Suprapubic skin (tissue), 4 donors: ENCODE data around the gene KAZALD1. TPM values are rescaled to one million over a fixed set of nuclear protein-coding genes. Genes with fewer than 3 reads are reported as not detected.

Experiments used
- DNase-seq, 2 donors: peaks; one replicate each; pipeline ENCODE4 v3.0.0-alpha.2; 2019; ENCODE audit warnings: low spot score in 2 of 2
- H3K27ac ChIP-seq: fragments of 200-600 bp; sonication (generic); one replicate; pipeline ENCODE4 v1.5.1; 2019
- H3K27me3 ChIP-seq: fragments of 200-600 bp; sonication (generic); one replicate; pipeline ENCODE4 v1.5.1; 2019
- H3K36me3 ChIP-seq: fragments of 200-600 bp; sonication (generic); one replicate; pipeline ENCODE4 v1.5.1; 2019
- H3K4me1 ChIP-seq: fragments of 200-600 bp; sonication (generic); one replicate; pipeline ENCODE4 v1.5.1; 2019
- H3K4me3 ChIP-seq: fragments of 200-600 bp; sonication (generic); one replicate; pipeline ENCODE4 v1.5.1; 2019; ENCODE audit warnings: mild to moderate bottlenecking
- H3K9me3 ChIP-seq: fragments of 200-600 bp; sonication (generic); one replicate; pipeline ENCODE4 v1.5.1; 2019
- CTCF ChIP-seq, 2 donors: fragments of 200-600 bp in 1 of 2; fragments of 450-650 bp in 1 of 2; sonication (generic) in 1 of 2; IDR thresholded peaks; one replicate each; pipeline ENCODE4 v1.5.1; 2016 to 2019; ENCODE audit warnings: antibody characterized with exemption in 2 of 2, mild to moderate bottlenecking in 1 of 2, moderate library complexity in 1 of 2
- EP300 ChIP-seq: sonication (generic); formaldehyde crosslinking; IDR thresholded peaks from one replicate; pipeline ENCODE4 v1.6.1; 2017; ENCODE audit warnings: antibody characterized with exemption
- POLR2A ChIP-seq, 2 donors: fragments of 450-650 bp; IDR thresholded peaks; one replicate each; pipeline ENCODE4 v1.6.1; 2017; ENCODE audit warnings: antibody characterized with exemption in 2 of 2, mild to moderate bottlenecking in 2 of 2, moderate library complexity in 2 of 2
- POLR2AphosphoS5 ChIP-seq, 3 donors: sonication (generic); formaldehyde crosslinking; IDR thresholded peaks; one replicate each; pipeline ENCODE4 v1.6.1; 2017; ENCODE audit warnings: antibody characterized with exemption in 3 of 3
- WGBS: methylation state at CpG from one replicate; pipeline ENCODE4 v1.1.5; 2018; 5-methylcytosine and 5-hydroxymethylcytosine counted together
- total RNA-seq, 4 donors: library from RNA; depleted of rRNA; stranded (reverse); fragments of >200 nt; gene quantifications; one replicate each; pipeline ENCODE4 v1.1.0, GENCODE V29; 2016

The KAZALD1 gene
- total RNA-seq, 4 donors from 2014 or later, result 1.6 to 4.2 (median 2.5) TPM

- 34% methylated on average over 4 of the region's 4 CpGs for WGBS
Observed at GRCh38 chr10:101097881-101098280, 36.1 kb downstream of the KAZALD1 start.

GRCh38 chr10:101099901-101100300, 38.1 kb downstream of the KAZALD1 start:
- WGBS, result 56% methylated on average over 6 of the region's 6 CpGs
- DNase-seq, result no peak
- TF ChIP-seq CTCF (IDR thresholded peaks at IDR 0.05) (no peak), POLR2AphosphoS5 (IDR thresholded peaks at IDR 0.05) (no peak), EP300 (no peak), POLR2A (IDR thresholded peaks at IDR 0.05) (no peak)
- peaks cover 71% of the 10 kb centered on the region for H3K27me3 ChIP-seq
- no peak overlapping the region for H3K27ac ChIP-seq
- H3K36me3 ChIP-seq, result no peaks in the 10 kb centered on the region
- no peaks in the 10 kb centered on the region for H3K9me3 ChIP-seq
- no peak overlapping the region for H3K4me3 ChIP-seq
- no peaks in the 10 kb centered on the region for H3K4me1 ChIP-seq

More at GRCh38 chr10:101097881-101098280, 36.1 kb downstream of the KAZALD1 start:
- no peak overlapping the region for H3K4me3 ChIP-seq
- no peak for TF ChIP-seq POLR2A (IDR thresholded peaks at IDR 0.05)
- no peak for TF ChIP-seq POLR2AphosphoS5 (IDR thresholded peaks at IDR 0.05)
- no peak for TF ChIP-seq EP300
- no peak for TF ChIP-seq CTCF (IDR thresholded peaks at IDR 0.05)
- DNase-seq, result no peak
- no peaks in the 10 kb centered on the region for H3K36me3 ChIP-seq
- no peaks in the 10 kb centered on the region for H3K9me3 ChIP-seq
- H3K27me3 ChIP-seq, result peaks cover 82% of the 10 kb centered on the region
- H3K4me1 ChIP-seq, result no peaks in the 10 kb centered on the region
- H3K27ac ChIP-seq, result no peak overlapping the region

GRCh38 chr10:101101372-101101881, 39.6 kb downstream of the KAZALD1 start:
- no peak overlapping the region for H3K27ac ChIP-seq
- DNase-seq, result no peak
- H3K9me3 ChIP-seq, result no peaks in the 10 kb centered on the region
- no peaks in the 10 kb centered on the region for H3K36me3 ChIP-seq
- H3K27me3 ChIP-seq, result peaks cover 68% of the 10 kb centered on the region
- no peak overlapping the region for H3K4me3 ChIP-seq
- 73% methylated on average over 4 of the region's 4 CpGs for WGBS
- TF ChIP-seq POLR2AphosphoS5 (IDR thresholded peaks at IDR 0.05), result no peak
- no peak for TF ChIP-seq POLR2A (IDR thresholded peaks at IDR 0.05)
- TF ChIP-seq CTCF (IDR thresholded peaks at IDR 0.05), result no peak
- H3K4me1 ChIP-seq, result no peaks in the 10 kb centered on the region

- Histone ChIP-seq H3K4me3 (no peak overlapping the region), H3K9me3 (no peaks in the 10 kb centered on the region), H3K4me1 (no peaks in the 10 kb centered on the region), H3K36me3 (no peaks in the 10 kb centered on the region), H3K27ac (no peak overlapping the region), H3K27me3 (peaks cover 64% of the 10 kb centered on the region)
- 65% methylated on average over 2 of the region's 2 CpGs for WGBS
- no peak for DNase-seq
- TF ChIP-seq POLR2AphosphoS5 (IDR thresholded peaks at IDR 0.05), result no peak
- TF ChIP-seq EP300, result no peak
- TF ChIP-seq CTCF (IDR thresholded peaks at IDR 0.05), result no peak
- TF ChIP-seq POLR2A (IDR thresholded peaks at IDR 0.05), result no peak
Observed at GRCh38 chr10:101103430-101103829, 41.6 kb downstream of the KAZALD1 start.

- TF ChIP-seq CTCF (IDR thresholded peaks at IDR 0.05) (no peak), POLR2AphosphoS5 (IDR thresholded peaks at IDR 0.05) (no peak), POLR2A (IDR thresholded peaks at IDR 0.05) (no peak), EP300 (no peak)
Observed at GRCh38 chr10:101106351-101106750, 44.6 kb downstream of the KAZALD1 start.

More at GRCh38 chr10:101106351-101106750, 44.6 kb downstream of the KAZALD1 start:
- no peaks in the 10 kb centered on the region for H3K9me3 ChIP-seq
- H3K27me3 ChIP-seq, result peaks cover 48% of the 10 kb centered on the region
- H3K27ac ChIP-seq, result no peak overlapping the region
- H3K36me3 ChIP-seq, result no peaks in the 10 kb centered on the region
- WGBS, result 63% methylated on average over 6 of the region's 6 CpGs
- no peak overlapping the region for H3K4me3 ChIP-seq
- DNase-seq, result no peak
- no peaks in the 10 kb centered on the region for H3K4me1 ChIP-seq
